COLO668 (cell line): ENCODE measurements around the gene KLHL3.

Experiments
- DNase-seq: peaks from one replicate; lab custom pipeline; 2025; ENCODE audit not compliant: unreplicated experiment; lab: John Stamatoyannopoulos, UW

The KLHL3 gene

GRCh38 chr5:137710086-137710485, 25.8 kb downstream of the KLHL3 start:
- no peak for DNase-seq

- DNase-seq, result peak; percentile 46
These were observed 26.9 kb downstream of the KLHL3 start for GRCh38 chr5:137708796-137709559.

- no peak for DNase-seq
These were observed 27.8 kb downstream of the KLHL3 start for GRCh38 chr5:137708062-137708461.

DNA sequence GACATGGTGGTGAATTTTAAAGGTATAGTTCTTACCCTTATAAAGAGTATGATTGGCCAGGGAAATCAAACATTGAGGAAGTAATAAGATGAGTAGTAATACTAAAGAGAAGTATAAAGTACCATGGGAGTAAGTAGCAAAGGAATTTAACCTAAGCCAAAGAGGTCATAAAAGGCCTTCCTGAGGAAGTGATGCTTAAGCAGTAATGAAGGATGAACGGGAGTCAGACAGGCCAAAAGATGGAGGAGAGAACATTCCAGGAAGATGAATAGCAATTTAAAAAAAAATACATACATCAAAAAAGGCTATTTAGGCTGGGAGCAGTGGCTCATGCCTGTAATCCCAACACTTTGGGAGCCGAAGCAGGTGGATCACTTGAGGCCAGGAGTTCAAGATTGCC, 29.0 kb downstream of the KLHL3 start:
- no peak for DNase-seq

- no peak for DNase-seq
These were observed 30.8 kb downstream of the KLHL3 start for GRCh38 chr5:137705106-137705505.

DNA sequence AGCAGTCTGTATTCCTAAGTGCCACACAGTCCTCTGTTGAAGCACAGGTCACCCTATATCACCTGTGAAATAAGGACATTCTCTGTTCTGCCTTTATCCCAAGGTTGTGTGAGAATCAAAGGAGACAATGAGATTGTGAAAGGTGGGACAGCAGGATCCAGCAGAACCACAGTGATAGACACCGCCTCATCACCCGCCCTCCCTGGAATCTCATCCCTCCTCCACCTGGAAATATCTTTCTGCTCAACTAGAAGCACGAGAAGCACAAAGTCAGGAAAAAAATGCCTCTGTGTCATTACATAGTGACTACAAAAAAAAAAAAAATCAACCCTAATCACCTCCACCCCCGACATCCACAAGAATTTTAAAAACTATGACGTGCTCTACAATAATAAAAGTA, 32.3 kb downstream of the KLHL3 start:
- no peak for DNase-seq

DNA sequence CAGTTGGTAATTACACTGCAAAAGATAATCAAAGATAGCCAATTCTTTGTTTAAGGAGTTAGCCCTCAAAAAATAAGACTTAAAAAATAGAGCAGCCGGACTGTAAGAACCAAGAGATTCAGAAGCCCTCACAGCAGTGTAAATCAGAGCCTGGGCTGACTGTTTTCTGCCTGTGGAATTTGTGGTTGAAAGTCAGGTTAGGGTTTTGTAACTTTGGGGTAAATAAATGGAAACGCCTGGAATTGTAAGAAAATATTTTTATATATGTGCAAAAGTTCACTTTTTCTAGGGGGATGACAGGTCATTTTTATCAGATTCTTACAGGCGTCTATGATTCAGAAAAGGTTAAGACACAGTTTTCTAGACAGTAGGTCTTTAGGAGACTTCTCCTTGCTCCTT, 35.6 kb downstream of the KLHL3 start:
- no peak for DNase-seq

GRCh38 chr5:137699336-137700281, 36.3 kb downstream of the KLHL3 start:
- DNase-seq, result no peak

DNA sequence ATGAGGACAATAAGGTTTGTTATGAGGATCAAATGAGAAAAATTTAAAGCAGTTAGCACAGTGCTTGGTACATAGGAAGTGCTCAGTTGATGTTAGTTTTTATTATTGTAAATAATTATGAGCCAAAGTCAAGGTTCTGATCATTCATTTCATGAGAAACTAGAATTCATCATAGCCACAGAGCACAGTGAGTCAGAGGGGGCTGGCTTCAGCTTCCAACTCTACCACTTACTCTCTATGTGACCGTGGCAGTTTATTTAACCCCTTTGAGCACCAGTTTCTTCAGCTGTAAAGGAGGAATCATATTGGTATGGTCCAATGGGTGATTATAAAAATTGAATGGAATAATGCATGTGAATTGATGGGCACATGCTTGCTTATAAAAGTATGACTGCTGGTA, 39.4 kb downstream of the KLHL3 start:
- DNase-seq, result no peak

GRCh38 chr5:137695651-137696428, 40.0 kb downstream of the KLHL3 start:
- DNase-seq, result no peak

GRCh38 chr5:137693951-137694721, 41.8 kb downstream of the KLHL3 start:
- no peak for DNase-seq

GRCh38 chr5:137693307-137693950, 42.5 kb downstream of the KLHL3 start:
- no peak for DNase-seq

- DNase-seq, result no peak
These were observed 46.6 kb downstream of the KLHL3 start for GRCh38 chr5:137689306-137689705.

GRCh38 chr5:137688210-137688840, 47.6 kb downstream of the KLHL3 start:
- DNase-seq, result no peak

DNA sequence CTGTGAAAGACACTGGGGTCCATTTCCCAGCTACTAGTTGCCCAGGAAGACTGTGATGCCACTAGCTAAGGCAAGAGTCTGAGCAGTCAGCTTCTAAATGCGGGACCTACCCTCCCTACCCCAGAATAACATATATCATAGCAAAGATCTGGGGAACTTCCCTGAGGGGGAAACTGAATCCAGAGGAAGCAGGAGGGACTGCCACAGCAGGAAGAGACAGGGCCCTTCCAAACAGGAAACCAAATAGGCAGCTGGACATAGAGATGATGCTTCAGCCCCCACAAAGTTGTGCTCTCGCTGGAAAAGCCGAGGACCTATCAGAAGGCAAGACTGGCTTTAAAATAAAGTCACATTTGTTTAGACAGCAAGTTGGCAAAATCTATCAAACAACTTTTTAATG, 51.1 kb downstream of the KLHL3 start:
- DNase-seq, result no peak

DNA sequence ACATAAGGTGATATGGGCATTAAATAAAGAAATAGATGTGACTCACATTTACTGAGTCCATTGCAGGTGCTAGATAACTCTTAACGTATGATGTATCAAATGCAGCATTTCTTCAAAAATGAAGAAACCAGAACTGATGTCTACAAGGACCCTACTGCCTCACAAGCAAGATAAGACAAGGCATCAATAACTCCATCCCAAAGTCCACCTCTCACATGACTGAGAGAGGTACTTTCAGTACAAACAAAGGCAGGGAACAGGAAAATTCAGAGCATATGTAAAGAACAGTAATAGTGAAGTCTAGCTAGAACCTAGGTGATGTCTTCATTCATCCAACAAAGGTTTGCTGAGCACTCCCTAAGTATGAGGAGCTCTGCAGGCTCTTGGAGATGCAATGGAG, 54.7 kb downstream of the KLHL3 start:
- DNase-seq, result no peak

GRCh38 chr5:137679910-137680309, 56.0 kb downstream of the KLHL3 start:
- DNase-seq, result no peak

GRCh38 chr5:137679195-137679594, 56.7 kb downstream of the KLHL3 start:
- DNase-seq, result no peak

DNA sequence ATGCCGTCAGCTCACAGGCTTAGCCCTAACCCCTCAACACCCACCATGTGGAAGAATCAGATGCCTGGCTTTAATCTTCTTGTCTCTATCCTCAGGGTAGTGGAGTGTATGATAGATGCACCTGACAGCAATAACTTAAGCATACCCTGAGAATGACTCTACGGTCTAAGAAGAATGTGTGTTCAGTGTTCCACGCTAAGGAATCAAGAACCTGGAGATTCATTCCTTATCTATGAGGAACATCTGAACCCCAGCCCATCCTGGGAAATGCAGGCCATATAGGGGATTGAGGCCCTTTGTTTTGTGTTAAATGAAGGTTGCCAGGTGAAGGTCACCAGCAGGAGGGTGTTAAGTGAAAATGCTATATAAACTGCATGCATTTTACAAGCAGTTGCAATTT, 63.0 kb downstream of the KLHL3 start:
- DNase-seq, result no peak

DNA sequence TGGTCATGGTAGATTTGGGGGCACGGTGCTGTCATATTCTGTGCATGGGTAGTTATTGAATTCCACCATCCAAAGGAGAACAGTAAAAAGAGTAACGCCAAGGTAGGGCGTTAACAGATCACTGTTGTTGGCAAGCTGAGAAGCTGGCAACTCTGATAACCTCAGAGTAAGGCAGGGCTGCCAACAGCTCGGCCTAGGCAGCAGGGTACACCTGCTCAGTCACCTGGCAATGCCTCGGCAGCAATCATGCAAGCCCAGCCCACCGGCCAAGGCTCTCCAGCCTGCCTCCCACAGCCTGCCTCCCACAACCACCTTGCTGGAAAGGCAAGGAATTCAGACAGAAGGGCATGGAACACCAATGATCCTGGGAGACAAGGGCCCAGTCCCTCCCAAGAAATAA, 63.9 kb downstream of the KLHL3 start:
- no peak for DNase-seq
